Activated T-helper 9 cell treated with anti-CD3 and anti-CD28 coated beads, Interleukin-2, amount 50 U/mL, for 16 hours (primary cell): ENCODE results near the gene PI4KB.
A peak's percentile ranks its signal among the peaks of the same experiment; 100 is the strongest.
"Not testable (repeated sequence)": the region's sequence is repeated elsewhere in the genome, so short reads cannot be mapped to it uniquely, and the experiment has no call there.

Experiments used
- DNase-seq: peaks from one replicate; pipeline ENCODE4 v3.0.0-alpha.2; 2020; ENCODE audit warnings: low read depth

The PI4KB gene

DNA sequence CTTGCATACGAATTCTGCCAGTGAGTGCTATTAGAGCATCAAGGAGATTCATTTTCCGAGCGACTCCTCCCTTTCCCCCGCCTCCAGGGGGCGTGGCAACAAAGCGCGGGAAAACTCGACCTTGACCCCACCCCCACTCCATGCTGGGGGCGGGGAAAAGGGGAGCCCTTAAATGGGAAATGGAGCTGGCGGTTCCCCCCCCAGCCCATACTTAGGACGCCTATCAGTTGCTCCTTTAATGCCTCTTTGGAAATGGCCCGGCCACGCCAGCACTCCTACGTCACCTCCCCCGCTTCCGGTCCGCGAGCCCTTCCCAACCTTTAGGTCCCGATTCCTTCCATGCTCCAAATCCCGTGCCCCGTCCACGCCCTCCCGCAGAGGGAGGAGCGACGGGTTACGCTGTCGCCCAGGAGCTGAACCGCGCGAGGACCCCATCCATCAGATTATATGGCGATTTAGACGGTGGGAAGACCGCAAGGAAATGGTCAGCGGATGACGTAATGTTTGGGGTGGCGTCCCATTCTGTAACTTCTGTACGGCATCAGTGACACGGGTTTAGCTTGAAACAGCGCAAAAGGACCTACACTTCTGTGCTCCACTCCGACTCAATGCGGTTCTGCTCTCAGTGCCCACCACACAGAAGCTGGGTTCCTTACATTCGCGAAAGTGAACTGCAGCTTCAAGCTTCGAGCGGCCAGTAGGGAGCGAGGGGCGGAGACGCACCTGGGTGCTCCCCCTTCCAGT, 45.8 kb downstream of the PI4KB start:
- DNase-seq = peak; percentile 93

DNA sequence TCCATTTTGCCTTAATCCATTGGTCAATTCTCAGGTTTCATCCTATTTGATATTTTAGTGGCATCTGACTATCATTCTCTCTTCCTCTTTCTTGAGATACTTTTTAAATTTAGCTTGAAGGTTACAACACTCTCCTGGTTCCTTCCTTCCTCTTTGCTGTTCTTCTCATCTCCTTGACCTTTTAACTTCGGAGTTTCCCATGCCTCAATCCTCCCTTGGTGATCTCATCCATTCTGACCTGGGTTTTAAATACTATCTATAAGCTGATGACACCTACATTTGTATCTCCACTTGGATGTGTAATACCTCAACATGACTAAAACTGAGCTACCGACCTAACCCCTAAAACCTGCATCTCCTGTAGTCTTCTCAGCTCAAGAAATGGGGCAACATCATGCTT, 50.0 kb downstream of the PI4KB start:
- DNase-seq = no peak

DNA sequence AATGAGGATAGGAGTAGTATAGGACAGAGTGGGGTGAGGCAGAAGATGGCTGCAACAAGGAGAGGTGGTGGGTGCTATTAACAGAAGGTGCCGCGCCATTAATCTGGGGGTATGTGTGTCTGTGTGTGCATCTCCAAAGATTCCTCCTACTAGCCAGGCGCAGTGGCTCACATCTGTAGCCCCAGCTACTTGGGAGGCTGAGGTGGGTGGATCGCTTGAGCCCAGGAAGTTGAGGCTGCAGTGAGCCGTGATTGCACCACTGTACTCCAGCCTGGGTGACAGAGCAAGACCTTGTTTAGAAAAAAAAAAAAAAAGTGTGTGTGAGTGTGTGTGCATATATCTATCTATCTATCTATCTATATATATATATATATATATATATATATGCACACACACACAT, 51.9 kb downstream of the PI4KB start:
- DNase-seq = not testable (repeated sequence)

DNA sequence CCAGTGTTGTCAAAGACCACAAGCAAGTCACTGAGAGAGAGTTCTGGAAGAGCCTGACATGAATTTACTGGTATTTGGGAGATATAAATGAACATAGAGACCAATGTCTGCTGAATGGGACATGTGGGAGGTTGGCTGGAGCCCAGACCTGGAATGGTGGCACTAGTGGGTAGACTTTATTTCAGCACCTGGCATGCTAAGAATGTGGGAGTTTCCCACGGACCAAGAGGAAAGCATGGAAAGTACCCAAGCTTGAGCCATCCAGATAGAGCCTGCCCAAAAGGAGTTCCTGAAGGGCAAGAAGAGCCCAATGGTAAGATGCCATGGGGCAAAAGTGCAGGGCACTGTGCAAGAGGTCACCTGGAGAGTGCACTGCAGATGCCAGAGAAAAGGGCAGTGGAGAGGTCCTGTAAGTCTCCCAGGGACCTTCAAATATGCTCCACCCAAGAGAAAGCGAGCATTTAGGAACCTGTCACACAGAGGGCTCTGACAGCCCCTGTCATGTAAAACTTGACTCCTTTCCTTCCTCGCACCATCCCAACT, 53.2 kb downstream of the PI4KB start:
- DNase-seq = no peak

DNA sequence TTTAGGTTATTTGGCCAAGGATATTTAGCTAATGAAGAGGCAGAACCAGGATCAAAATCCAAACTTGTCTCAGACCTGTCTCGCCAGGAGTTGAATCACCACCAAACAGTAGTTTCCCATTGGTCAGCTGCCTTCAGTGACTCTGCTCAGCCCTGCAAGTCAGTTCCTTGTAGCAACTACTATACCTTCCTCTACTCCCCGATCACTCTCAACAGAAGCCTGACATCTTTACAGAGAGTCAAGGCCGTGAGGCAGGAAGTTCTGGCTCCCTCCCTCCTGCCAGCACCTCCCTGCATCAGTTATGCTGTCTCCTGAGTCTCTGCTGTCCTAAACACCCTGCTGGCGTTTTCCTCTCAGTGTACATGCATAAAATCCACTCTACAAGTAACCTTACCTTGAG, 59.5 kb downstream of the PI4KB start:
- DNase-seq = no peak

DNA sequence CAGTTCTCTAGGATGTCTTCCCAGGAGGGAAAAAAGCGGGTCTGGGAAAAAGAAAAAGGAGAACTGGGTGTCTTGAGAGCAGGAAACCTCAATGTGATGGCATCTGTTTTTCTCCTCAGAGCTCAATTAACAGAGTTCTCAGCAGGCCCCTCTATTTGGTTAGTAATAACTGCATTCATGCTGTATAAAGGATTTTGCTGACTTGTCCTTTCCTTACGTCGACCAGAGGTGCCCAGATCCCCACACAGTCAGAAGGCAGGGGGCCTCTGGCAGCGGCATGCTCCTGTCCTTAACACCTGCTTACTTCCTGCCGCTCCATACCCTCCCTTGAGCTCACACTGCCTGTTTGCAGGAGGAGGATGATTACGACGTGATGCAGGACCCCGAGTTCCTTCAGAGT, 60.4 kb downstream of the PI4KB start:
- no peak for DNase-seq

DNA sequence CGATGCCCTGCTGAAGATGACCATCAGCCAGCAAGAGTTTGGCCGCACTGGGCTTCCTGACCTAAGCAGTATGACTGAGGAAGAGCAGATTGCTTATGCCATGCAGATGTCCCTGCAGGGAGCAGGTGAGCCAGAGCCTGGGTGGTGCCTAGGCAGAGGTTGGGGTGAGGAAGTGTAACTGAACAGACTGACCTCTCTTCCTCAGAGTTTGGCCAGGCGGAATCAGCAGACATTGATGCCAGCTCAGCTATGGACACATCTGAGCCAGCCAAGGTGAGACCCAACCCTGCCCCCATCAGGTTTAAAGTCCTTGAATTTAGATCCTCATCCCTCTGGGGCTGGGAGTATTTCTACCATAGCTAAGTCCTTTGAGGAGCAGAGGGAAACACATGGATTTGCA, 60.9 kb downstream of the PI4KB start:
- DNase-seq = no peak

DNA sequence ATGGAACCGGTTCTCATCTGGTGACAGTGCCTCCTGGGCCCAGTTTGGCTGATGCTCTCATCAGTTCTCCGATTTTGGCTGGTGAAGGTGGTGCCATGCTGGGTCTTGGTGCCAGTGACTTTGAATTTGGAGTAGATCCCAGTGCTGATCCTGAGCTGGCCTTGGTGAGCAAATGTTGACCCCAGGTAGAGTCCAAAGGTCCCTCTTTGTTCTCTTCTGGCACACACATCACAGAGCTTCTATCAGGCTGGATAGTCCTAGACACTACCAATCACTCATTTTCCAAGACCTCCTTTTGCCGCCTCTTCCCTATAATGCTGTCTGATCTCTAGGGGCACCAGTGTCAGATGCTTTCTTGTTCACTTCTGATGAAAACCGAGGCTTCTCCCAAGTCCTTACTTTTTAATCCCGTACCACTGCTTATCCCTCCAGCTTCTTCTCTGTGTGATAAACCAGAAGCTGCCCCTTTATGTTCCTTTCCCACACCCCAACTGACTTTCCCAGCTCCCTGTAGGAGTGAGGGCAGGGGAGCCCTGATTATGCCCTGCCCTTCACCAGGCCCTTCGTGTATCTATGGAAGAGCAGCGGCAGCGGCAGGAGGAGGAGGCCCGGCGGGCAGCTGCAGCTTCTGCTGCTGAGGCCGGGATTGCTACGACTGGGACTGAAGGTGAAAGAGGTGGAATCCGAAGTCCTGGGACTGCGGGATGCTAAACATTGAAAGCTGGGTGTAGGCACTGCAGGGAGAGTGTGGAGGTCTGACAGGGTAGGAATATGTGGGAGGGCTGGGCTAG, 61.6 kb downstream of the PI4KB start:
- no peak for DNase-seq

DNA sequence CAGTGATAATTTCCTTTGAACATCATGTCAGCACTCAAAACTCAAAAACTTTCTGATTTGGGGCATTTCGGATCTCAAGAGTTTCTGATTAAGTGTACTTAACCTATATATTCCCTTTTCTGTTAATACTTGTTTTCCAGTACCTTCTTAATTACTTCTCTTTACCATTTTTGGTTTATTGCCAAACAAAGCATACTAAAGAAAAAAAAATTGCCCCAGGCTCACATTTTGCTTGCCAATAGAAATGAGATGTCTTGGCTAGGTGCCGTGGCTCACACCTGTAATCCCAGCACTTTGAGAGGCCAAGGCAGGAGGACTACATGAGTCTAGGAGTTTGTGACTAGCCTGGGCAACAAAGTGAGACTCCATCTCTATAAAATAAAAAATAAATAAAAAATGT, 67.9 kb downstream of the PI4KB start:
- DNase-seq = no peak

DNA sequence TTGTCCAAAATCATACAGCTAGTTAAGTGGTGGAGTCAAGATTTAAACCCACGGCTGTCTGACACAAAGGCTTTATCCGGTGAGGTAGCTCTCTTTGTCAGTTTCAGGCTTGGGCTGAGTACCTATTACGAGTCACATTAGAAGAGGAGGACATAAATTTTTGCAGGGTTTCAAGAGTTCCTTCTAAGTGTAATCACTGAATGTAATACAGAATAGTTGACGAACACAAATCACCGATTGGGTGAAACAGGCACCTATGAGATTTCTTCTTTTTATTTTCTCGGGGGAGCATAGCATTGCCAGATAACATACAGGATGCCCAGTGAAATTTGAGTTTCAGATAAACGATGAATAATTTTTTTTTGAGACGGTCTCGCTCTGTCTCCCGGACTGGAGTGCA, 71.8 kb downstream of the PI4KB start:
- DNase-seq = no peak

DNA sequence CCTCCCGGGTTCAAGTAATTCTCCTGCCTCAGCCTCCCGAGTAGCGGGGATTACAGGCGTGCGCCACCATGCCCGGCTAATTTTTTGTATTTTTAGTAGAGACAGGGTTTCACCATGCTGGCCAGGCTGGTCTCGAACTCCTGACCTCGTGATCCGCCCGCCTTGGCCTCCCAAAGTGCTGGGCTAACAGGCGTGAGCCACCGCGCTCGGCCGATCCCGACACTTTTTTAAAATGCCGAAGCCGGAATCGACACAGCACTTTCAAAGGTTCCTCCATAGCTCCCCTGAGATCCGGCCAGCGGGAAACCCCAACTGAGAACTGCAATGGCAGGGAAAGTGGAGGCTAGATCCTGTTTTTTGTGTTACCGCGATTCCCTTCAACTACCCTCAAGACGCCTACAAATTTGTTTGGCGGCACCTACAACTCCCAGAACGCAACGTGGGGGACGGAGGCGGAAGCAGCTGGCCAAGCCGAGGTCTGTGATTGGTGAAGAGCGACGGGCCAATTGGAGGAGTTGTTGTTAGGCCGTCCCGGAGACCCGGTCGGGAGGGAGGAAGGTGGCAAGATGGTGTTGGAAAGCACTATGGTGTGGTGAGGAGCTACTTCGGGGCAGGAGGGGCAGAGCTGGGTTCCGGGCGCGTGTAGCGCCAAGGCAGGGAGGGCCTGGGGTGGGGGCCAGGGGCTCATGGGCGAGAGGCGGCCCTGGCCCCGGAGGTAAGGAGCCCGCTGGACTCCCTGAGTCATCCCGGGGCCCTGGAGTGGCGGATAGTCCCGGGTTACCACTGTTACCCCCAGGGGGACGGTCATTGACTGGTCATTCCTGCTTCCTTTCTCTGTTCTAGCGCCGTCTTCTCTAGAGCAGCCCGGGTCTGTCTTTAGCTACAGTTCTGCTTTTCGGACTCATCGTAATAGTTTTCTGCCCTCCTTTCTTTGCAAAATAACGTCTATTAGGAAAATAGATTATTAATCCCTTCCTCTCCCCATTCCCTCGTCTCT, 72.7 kb downstream of the PI4KB start, which contains the start of gene PSMD4:
TSS of gene PSMD4 (plus strand) at position 518 of the 997 bp plus-strand sequence. CDS start at position 567, 49 bp downstream.
- DNase-seq = peak; percentile 86

DNA sequence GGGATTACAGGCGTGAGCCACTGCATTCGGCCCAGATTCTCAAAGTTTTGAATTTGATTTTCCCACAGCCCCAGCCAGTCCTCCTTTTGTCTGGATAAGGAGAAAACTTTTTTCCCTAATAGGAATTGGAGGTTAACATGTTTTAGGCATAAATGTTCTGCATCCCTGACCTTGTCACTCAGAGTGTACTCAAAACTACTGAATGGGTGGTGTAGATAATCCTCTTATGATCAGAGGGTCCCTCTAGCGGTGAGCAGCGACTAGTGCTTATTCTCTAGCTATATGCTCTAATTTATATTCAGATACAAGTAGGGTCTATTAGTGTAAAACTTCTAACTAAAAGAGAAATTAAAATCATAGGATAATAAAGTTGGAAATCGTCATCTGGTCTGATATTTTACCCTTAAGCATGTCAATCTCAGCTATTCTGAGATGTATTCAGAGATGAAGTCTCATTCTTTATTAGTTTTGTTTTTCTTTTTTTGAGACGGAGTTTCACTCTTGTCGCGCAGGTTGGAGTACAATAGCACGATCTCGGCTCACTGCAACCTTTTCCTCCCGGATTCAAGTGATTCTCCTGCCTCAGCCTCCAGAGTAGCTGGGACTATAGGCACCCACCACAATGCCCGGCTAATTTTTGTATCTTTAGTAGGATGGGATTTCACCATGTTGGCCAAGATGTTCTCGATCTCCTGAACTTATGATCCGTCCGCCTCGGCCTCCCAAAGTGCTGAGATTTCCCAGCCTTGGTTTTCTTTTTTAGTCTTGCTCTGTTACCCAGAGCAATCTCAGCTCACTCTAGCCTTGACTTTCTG, 75.4 kb downstream of the PI4KB start:
- peak; percentile 34 for DNase-seq

DNA sequence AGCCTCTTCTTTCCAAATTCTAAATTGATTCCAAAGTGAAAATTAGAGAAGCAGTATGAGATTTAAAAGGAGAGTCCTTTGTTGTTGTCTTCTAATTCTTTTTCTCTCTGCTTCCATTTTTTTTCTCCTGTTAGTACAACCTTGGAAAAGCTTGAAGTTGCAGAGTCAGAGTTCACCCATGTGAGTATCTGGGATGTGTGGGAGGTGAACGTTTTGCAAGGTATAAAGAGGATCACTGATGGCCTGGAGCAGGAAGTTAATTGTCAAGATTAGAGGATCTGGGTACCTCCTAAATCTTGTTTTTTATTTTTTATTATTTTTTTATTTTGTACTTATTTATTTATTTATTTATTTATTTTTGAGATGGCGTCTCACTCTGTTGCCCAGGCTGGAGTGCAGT, 80.4 kb downstream of the PI4KB start:
- DNase-seq = no peak

DNA sequence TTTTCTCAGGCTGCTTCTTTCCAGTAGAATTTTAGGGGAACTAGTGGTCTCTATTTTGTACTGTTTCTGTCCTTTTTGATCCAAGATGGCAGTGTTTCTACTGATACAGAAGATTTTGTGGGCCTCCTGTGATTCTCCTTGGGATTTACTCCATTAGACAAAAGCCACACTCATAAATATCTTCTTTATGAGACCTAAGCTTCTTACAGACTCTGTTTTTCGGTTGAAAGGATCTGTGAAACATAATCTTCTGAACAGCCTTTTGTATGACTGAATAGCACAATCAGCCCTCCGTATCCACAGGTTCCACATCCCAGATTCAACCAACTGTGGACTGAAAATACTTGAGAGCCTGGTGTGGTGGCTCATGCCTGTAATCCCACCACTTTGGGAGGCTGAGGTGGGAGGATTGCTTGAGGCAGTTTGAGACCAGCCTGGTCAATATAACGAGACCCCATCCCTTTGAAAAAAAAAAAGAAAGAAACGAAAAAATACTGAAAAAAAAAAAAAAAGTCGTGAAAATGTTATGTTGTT, 83.5 kb downstream of the PI4KB start:
- DNase-seq = no peak

DNA sequence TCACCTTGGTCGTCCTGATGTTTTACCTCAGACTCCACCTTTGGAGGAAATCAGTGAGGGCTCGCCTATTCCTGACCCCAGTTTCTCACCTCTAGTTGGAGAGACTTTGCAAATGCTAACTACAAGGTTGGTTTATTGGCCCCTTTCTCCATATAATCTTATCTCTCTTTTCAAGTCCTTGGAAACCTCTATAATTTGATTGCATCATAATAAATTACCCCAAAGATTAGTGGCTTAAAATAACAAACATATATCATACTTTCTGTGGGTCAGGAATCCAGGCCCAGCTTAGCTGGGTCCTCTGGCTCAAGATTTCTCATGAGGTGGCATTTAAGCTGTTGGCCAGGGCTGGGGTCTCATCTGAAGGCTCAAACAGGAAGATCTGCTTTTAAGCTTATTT, 84.8 kb downstream of the PI4KB start:
- no peak for DNase-seq
